ENCODE data around the gene DUS1L.

DUS1L gene

DNA sequence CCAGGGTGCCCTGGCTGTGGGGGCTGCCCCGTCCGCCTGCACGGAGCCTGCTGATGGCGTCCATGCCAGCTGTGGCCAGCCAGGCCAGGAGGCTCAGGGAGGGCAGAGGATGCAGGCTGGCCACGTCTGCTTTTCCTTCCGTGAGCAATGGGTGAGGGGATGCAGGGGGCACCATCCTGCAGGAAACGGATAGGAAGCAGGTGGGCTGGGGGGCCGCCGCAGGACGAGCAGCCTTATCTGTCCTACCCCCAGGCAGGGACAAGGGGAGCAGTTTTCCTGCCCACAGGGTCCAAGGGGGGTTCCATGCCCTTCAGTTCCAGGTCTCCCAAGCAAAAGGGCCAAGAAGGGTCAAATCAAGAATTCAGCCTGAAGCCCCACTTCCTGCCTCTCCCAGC lies 6.8 kb downstream of the DUS1L start:
- TF ChIP-seq, protein P1, sequence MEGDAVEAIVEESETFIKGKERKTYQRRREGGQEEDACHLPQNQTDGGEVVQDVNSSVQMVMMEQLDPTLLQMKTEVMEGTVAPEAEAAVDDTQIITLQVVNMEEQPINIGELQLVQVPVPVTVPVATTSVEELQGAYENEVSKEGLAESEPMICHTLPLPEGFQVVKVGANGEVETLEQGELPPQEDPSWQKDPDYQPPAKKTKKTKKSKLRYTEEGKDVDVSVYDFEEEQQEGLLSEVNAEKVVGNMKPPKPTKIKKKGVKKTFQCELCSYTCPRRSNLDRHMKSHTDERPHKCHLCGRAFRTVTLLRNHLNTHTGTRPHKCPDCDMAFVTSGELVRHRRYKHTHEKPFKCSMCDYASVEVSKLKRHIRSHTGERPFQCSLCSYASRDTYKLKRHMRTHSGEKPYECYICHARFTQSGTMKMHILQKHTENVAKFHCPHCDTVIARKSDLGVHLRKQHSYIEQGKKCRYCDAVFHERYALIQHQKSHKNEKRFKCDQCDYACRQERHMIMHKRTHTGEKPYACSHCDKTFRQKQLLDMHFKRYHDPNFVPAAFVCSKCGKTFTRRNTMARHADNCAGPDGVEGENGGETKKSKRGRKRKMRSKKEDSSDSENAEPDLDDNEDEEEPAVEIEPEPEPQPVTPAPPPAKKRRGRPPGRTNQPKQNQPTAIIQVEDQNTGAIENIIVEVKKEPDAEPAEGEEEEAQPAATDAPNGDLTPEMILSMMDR (IDR thresholded peaks at IDR 0.05; ENCODE audit: insufficient read depth, low read depth, low read length, missing control alignments) = no peak
- no peak for DNase-seq (ENCODE audit: low read depth)
- no peak overlapping the region for H3K4me3 ChIP-seq (ENCODE audit: low read depth, low read length)

DNA sequence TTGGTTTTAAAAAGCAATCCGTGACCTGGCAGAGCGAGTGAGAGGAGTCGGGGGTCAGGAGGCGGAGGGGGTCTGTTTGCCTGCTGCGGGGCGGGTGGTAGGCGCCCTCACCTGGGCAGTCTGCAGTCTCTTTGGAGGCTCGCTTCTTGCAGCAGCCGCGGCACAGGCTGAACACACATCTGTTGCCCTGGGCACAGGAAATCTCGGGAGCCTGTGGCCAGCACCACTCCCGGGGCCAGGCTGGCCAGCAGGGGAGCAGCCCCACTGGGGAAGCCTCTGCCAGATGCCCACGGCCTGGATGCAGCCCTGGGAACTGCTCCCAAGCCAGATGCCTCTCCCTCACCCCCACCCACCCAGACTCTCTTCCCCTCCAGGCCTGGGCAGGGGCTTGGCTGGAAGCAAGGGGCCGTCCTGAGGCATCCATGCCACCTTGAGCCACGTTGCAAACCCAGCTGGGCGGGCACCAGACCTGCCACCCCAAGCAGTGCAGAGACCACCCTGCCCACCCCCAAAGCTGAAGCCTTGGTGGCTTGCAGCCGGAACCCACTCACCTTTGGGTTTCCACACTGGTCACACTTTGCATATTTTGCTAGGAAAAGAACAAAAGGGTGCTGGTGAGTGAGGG lies 7.3 kb downstream of the DUS1L start:
- no peak overlapping the region for H3K4me3 ChIP-seq (ENCODE audit: low read depth, low read length)
- no peak for DNase-seq (ENCODE audit: low read depth)
- TF ChIP-seq, protein P1 (IDR thresholded peaks at IDR 0.05; ENCODE audit: insufficient read depth, low read depth, low read length, missing control alignments) = no peak

DNA sequence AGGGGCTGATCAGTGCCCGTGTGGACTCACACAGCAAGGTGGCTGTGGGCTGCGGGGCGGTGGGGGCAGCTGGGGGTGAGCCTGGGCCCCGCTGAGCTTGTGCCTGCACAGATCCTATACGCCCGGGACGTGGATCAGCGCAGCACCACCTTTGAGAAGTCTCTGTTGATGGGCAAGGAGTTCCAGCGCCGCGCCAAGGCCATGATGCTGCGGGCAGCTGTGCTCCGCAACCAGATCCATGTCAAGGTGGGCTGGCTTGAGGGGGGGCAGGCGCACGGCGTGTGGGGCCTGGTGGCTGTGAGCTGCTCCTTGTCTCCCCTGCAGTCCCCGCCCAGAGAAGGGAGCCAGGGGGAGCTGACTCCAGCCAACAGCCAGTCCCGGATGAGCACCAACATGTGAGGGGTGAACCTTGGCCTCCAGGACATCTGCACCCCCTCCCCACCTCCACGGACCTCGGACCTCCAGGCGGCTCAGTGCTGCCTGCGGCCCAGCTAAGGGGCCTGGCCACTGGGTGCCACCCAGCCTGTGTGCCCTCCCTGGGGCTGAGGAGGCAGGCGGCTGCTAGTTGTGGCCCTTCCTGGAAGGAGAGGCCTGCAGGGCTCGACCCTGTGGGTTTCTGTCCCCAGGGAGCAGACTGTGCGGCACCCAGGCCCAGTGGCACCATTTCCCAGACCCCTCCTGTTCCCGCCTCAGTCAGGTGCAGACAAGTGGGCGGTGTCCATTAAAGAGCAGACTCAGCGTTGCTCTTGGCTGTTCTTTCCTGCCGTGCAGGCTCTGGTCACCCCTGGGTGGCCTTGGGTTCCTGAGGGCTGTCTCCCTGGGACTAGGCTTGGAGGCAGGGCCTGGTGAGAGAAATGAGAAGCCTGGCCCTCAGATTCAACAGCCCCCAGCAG lies 8.6 kb downstream of the DUS1L start:
- TF ChIP-seq, protein P1 (IDR thresholded peaks at IDR 0.05; ENCODE audit: insufficient read depth, low read depth, low read length, missing control alignments) = no peak
- no peak overlapping the region for H3K4me3 ChIP-seq (ENCODE audit: low read depth, low read length)
- DNase-seq (ENCODE audit: low read depth) = no peak

DNA sequence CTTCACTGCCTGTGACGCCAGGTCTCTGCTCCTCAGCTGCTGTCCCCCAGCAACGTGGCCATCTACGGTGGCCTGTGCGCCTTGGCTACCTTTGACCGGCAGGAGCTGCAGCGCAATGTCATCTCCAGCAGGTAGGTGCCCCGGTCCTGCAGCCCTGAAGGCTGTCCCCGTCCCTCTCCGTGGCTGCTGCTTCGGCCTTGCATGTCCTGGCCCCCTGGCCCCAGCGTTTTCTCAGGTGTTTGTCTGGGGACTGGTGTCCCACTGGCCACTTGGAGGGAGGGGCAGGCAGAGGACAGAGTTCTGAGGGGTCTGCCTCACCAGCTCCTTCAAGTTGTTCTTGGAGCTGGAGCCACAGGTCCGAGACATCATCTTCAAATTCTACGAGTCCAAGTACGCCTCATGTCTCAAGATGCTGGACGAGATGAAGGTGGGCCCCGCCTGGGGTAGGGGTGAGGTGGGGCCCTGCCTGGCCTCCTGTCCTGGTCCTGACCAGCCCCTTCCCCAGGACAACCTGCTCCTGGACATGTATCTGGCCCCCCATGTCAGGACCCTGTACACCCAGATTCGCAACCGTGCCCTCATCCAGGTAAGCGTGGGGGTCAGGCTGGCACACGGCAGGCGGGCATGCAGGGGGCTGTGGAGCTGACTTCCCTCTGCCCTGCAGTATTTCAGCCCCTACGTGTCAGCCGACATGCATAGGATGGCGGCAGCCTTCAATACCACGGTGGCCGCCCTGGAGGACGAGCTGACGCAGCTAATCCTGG lies 9.5 kb downstream of the DUS1L start:
- DNase-seq (ENCODE audit: low read depth) = no peak
- H3K4me3 ChIP-seq (ENCODE audit: low read depth, low read length) = no peak overlapping the region
- TF ChIP-seq, protein P1 (IDR thresholded peaks at IDR 0.05; ENCODE audit: insufficient read depth, low read depth, low read length, missing control alignments) = no peak

DNA sequence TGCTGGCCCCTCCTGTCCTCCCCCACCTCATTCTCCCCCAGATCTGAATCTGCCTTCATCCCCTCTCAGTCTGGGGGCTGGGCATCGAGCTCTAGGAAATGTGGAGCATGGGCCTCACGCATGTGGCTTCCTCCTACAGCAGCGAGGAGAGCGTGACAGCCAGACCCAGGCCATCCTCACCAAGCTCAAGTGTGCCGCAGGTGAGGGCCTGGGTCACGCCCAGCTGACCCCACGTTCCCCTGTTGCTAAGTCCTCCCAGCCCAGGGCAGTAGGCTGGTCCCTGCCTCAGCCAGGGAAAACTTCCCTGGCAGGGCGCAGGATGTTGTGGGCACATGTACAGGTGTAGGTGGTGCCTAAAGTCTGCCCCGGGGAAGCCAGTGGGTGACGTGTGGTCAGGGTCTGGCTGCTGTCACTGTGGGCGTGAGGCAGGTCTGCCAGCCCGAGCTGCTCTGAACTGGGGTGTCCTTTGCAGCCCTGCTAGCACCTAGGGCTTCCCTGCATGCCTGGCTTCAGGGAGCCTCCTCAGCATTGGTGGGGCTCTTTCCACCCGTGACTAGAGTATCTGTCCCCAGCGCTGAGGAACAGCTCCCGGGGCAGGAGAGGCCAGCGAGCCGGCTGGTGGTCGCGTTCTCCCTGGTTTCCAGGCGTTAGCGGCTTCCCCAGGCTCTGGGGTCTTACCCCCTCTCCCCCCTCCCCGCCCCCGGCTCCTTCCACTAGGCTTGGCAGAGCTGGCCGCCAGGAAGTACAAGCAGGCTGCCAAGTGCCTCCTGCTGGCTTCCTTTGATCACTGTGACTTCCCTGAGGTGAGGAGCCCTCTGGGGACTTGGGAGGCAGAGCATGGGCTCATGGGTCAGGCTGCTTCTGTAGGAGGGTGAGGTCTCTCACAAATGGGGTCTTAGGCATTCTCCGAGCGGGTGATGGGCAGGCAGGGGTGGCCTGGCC lies 10.3 kb downstream of the DUS1L start:
- no peak overlapping the region for H3K4me3 ChIP-seq (ENCODE audit: low read depth, low read length)
- TF ChIP-seq, protein P1 (IDR thresholded peaks at IDR 0.05; ENCODE audit: insufficient read depth, low read depth, low read length, missing control alignments) = no peak

More for the DNA sequence above, 10.3 kb downstream of the DUS1L start:
- DNase-seq (ENCODE audit: low read depth) = no peak

Data from GM12865 (cell line).